ENCODE measurements around the gene TSEN54.
A peak's percentile ranks its signal among the peaks of the same experiment; 100 is the strongest.

The TSEN54 gene

DNA sequence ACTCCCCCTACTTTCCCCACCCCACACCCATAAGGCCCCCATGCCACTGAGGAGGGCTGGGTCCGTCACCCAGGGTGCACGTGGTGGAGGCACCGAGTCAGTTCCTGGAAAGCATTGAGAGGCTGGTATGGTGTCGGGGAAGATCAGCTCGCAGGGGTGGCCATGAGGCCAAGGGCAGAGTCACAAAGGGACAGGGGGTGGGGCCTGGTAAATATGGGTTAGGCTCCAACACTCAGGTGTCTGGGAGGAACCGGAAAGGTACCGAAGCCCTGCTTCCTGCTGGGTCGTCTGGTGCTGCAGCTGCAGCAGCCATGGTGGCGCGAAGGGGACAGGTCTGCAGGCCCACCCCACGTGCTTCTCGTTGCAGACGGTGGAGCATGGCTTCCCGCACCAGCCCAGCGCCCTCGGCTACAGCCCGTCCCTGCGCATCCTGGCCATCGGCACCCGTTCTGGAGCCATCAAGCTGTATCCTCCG is 39.4 kb downstream of the TSEN54 start:
- Mint-ChIP-seq H3K9me3 (no peaks in the 10 kb centered on the region), H3K27me3 (ENCODE audit: low read depth, poor library complexity) (no peaks in the 10 kb centered on the region), H3K4me1 (peaks cover 58% of the 10 kb centered on the region), H3K36me3 (ENCODE audit: low read depth) (no peaks in the 10 kb centered on the region), H3K4me3 (no peak overlapping the region), H3K27ac (no peak overlapping the region)
- TF ChIP-seq, protein P1, sequence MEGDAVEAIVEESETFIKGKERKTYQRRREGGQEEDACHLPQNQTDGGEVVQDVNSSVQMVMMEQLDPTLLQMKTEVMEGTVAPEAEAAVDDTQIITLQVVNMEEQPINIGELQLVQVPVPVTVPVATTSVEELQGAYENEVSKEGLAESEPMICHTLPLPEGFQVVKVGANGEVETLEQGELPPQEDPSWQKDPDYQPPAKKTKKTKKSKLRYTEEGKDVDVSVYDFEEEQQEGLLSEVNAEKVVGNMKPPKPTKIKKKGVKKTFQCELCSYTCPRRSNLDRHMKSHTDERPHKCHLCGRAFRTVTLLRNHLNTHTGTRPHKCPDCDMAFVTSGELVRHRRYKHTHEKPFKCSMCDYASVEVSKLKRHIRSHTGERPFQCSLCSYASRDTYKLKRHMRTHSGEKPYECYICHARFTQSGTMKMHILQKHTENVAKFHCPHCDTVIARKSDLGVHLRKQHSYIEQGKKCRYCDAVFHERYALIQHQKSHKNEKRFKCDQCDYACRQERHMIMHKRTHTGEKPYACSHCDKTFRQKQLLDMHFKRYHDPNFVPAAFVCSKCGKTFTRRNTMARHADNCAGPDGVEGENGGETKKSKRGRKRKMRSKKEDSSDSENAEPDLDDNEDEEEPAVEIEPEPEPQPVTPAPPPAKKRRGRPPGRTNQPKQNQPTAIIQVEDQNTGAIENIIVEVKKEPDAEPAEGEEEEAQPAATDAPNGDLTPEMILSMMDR (IDR thresholded peaks at IDR 0.05): no peak
- no peak for DNase-seq

DNA sequence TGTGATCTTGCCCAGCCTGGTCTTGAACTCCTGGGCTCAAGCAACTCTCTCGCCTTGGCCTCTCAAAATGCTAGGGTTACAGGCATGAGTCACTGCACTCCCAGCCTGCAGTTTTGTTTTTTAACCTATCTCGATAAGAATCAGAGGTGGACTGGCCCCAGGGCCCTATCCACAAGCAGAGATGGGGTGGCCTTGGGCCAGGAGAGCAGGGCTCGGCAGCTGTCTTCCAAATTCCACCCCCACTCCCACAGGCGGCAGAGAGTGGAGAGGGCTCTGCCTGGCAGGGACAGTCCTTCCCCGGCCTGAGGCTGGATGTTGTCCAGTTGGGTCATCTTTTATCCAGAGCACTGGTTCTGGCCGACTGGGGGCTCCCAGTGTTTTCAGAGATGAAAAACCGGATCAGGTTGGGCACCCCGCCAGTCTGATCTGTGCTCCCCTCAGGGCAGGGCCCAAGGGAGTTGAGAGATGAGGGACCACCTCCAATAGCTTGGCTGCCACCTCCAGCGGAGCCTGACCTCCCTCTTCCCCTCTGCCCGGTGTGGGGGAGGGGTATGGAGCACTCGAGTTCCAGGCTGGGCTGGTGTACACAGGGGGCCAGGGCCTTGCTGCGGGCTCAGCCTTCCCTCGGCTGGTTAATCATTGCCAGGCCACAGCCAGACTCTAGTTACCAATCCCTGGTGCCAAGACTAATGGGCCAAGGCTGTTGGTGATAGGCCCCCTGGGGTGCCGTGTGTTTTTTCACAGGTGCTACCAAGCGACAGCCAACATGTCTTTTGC is 40.9 kb downstream of the TSEN54 start:
- H3K4me3 Mint-ChIP-seq: no peak overlapping the region
- H3K27me3 Mint-ChIP-seq (ENCODE audit: low read depth, poor library complexity): no peaks in the 10 kb centered on the region
- H3K36me3 Mint-ChIP-seq (ENCODE audit: low read depth): no peaks in the 10 kb centered on the region
- H3K9me3 Mint-ChIP-seq: no peaks in the 10 kb centered on the region
- H3K4me1 Mint-ChIP-seq: peaks cover 49% of the 10 kb centered on the region
- H3K27ac Mint-ChIP-seq: no peak overlapping the region
- TF ChIP-seq, protein P1 (IDR thresholded peaks at IDR 0.05): no peak
- peak; percentile 61 for DNase-seq

DNA sequence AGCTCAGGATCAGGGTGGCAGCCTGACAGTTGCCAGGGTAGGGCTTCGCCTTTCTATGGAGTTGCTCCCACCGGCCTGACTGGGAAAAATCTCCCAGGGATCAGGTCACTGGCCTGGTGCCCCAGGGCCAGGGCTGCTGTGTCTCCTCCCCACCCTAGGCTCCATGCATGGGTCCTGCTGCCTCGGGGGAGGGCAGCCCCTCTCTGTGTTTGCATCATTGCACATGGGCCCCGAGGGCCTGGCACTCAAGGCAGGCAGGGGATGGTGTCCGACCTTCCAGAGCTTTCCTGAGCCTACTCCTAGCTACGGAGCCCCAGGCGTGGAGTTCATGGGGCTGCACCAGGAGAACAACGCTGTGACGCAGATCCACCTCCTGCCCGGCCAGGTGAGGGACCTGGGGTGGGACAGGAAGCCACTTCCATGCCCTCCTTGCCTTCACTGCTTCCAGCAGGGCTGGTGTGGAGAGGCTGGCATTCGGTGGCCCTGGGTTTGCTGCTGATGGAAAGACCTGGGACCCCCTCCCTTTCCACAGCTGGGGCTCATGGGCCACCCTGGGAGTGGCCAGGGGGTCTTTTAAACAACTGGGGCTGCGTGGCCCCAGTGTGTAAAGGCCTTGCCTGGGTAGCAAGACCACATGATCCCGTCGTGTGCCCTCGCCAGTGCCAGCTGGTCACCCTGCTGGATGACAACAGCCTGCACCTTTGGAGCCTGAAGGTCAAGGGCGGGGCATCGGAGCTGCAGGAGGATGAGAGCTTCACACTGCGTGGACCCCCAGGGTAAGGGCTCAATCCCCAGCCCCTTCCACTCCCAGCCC is 41.7 kb downstream of the TSEN54 start:
- Mint-ChIP-seq H3K27me3 (ENCODE audit: low read depth, poor library complexity) (no peaks in the 10 kb centered on the region), H3K36me3 (ENCODE audit: low read depth) (no peaks in the 10 kb centered on the region), H3K27ac (no peak overlapping the region), H3K4me3 (no peak overlapping the region), H3K4me1 (peaks cover 43% of the 10 kb centered on the region), H3K9me3 (no peaks in the 10 kb centered on the region)
- TF ChIP-seq, protein P1 (IDR thresholded peaks at IDR 0.05): no peak
- DNase-seq: no peak

DNA sequence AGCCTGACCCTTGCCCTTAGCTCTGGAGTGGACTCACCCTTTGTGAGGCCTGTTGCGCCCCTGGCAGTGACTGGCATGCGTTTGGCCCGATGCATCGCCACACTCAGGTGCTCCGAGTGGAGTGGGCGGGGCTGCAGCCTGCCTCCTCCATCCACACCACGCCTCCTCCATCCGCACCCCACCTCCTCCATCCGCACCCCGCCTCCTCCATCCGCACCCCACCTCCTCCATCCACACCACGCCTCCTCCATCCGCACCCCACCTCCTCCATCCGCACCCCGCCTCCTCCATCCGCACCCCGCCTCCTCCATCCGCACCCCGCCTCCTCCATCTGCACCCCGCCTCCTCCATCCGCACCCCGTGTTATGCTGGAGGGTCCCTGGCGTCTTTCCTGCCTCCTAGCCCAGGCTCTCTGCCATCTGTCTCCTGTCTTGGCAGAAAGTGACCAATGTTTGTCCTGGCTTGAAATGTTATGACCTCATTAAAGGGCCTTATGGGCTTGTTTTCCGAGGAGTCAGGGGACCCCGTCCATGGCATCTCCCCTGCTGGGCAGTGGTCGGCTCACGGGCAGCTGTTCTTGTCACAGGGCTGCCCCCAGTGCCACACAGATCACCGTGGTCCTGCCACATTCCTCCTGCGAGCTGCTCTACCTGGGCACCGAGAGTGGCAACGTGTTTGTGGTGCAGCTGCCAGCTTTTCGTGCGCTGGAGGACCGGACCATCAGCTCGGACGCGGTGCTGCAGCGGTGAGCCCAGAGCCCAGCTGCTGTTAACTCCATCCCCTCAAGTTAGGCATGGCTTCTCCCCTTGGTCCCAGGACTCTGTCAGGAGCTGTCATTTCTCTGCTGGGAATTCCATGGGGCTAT is 42.6 kb downstream of the TSEN54 start:
- H3K4me3 Mint-ChIP-seq: no peak overlapping the region
- H3K27ac Mint-ChIP-seq: no peak overlapping the region
- no peaks in the 10 kb centered on the region for H3K9me3 Mint-ChIP-seq
- TF ChIP-seq, protein P1 (IDR thresholded peaks at IDR 0.05): no peak
- H3K36me3 Mint-ChIP-seq (ENCODE audit: low read depth): no peaks in the 10 kb centered on the region
- peaks cover 35% of the 10 kb centered on the region for H3K4me1 Mint-ChIP-seq
- no peaks in the 10 kb centered on the region for H3K27me3 Mint-ChIP-seq (ENCODE audit: low read depth, poor library complexity)
- no peak for DNase-seq

DNA sequence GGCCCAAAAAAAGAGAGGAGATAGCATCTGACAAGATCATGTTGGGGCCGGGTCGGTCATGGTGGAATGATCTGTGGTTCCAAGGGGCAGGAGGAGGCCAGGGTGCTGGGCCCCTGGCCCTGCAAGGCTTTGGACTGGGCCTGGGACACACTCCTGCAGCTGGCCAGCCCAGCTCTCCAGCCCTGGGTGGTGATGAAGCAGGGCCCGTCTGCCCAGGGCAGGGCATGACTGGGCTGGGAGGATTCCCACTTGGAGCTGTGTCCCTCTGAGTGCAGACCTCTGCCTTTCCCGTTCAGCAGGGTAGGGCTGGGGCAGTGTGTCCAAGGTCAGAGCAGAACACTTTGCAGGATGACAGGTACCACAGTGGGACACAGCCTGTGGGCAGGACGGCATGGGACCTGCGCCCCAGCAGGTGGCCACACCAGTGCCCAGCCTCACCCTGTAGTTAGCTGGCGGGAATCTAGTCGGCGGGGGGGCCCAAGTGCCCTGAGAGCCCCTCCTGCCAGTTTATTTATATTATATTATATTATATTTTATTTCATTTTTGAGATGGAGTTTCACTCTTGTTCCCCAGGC is 43.7 kb downstream of the TSEN54 start:
- DNase-seq: no peak
- Mint-ChIP-seq H3K27me3 (ENCODE audit: low read depth, poor library complexity) (no peaks in the 10 kb centered on the region), H3K36me3 (ENCODE audit: low read depth) (no peaks in the 10 kb centered on the region), H3K9me3 (no peaks in the 10 kb centered on the region), H3K4me1 (peaks cover 33% of the 10 kb centered on the region), H3K4me3 (no peak overlapping the region), H3K27ac (no peak overlapping the region)
- TF ChIP-seq, protein P1 (IDR thresholded peaks at IDR 0.05): no peak

All from nephron progenitor cell (in vitro differentiated cells).